D341Med (cell line): ENCODE measurements around the gene AMPD3.
"Not testable (repeated sequence)": the region's sequence is repeated elsewhere in the genome, so short reads cannot be mapped to it uniquely, and the experiment has no call there.

Source experiments
- DNase-seq: peaks from one replicate; pipeline ENCODE4 v3.0.0; 2012; ENCODE audit warnings: low spot score

AMPD3 gene

GRCh38 chr11:10454878-10455631 is at the start of gene AMPD3:
AMPD3 (plus strand) TSS chr11:10455264; CDS start chr11:10461520, 6,256 bp downstream.
- peak; percentile 79 for DNase-seq

DNA sequence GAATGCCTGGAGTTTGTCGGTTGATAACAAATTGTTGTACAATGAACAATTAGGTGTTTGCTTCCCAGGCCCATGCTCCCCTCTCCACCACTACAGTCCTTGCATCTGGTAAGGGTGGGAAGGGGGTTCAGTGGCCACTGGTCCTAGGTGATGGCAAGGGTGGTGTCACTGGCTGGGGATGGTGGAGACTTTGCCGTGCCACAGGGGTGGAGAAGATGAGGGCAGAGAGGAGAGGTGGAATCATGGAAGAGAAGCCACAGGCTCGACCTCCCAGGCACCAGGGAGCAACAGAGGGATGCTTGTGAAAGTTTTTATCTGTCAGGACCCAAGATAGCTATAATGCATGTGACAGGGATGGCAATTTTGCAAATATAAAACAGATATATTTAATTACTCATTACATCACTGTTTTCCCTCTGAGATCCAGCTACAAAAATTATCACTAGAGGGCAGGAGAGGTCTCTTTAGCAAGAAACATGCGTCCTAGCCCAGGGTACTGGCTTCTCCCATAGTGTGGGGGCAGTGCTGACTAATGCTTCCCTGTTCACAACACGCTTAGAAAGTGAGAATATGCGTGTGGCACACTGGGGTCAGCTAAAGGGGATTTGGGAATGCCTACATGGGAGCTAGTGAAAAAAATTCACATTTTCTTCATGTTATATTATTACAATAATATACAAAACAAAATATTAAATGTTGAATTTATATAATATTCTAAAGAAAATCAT is 49.0 kb upstream of the AMPD3 start:
- peak; percentile 80 for DNase-seq

DNA sequence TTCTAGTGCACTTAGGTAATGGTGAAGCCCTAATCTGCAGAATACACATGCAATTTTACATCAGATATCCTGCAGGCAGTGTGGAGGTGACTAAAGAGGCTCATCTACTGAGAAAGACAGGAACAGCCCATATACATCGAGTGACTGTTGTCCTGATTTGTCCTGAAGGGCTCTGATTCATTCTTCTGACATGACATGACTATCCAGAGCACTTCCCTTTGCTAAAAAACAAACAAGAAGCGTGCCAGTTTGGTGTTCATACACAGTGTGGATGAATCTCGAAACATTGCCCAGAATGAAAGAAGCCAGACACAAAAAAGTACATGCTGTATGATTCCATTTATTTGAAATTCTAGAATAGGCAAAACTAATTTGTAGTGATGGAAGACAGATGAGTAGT is 48.0 kb upstream of the AMPD3 start:
- DNase-seq = no peak

DNA sequence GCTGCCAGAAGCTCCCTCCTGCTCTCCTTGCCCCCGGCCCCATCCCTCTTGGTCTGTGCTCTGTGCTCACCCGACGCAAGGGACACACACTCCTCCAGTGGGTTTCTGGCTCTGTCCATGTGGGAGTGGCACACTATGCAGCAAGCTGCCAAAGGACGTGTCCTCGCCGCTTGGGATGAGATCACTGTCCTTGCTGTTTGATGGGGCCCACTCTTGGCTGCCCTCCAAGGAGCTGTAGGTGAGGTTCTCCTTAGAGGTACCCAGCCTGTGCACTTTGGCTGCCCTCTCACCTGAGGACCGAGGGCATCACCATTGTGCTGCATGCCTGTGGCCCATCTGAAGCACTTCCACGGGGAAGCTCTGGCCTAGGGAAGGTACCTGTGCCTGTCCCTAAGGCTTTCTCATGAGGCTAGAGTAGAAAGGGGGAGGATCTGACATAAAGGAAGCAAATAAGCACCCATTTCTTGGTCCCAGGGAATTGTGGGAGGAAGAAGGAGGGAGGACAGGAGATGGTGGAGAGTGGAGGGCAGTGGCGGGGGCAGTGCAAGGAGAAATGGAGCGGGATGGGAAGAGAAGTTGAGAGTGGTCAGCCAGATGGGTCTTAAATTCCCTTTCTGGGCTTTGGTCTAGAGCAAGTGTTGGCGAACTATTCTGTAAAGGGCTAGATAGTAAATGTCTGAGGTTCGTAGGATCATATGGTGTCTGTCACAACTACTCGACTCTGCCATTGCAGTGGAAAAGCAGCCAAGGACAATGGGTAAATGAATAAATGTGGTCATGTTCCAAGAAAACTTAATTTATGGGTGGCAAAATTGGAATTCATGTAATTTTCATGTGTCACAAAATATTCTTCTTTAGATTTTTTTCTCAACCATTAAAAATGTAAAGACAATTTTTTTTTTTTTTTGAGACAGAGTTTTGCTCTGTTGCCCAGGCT is 47.0 kb upstream of the AMPD3 start:
- DNase-seq = no peak

DNA sequence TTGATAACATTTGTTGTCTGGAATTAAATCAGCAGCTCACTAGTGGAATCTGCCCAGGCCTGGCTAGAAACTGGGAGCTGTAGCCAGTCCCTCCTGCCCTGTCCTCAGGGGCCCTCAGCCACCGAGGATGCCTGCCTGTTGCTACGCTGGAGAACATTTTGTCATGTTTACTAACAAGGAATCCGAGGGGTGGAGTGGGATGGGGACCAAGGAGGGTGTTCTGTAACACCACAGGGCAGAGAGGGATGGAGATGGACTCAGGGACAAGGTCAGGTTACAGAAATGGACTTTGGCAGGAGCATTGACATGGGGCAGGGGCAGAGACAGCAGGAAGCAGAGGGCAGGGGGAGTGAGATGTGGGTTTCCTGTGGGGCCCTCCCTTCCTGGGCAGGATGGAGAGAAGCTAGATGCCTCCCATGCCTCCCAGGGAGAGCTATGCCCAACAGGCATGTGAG is 45.8 kb upstream of the AMPD3 start:
- no peak for DNase-seq

DNA sequence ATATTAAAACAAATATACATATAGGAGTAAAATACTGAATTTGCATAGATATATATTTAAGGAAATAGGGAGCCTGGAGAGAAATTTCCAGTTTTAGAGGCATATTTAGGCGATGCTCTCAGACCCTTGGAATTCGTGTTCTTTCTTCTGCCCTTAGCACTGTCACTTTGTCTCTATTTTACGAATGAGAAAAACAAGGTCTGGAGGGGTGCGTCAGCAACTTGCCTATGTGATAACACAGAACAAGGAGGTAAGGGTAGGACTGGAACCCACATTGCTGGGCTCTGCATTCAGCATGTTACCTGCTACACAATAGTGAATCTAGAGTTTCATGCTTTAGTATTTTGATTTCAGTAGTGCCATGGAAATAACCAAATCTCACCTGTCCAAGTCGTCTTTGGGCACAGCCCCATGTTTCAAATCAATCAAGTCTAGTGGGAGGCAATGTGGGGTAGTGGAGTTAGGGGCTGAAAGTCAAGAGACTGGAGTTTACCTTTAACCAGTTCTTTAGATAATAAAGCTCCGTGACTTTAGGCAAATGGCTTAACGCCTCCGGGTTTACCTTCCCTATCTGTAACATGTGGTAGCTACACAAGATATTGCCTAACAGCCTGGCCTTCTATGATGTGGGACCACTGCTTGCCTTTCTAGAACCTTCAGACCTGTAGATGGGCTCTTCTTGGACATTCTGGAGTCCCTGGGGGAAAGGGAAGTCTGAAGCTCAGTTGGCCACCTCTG is 44.8 kb upstream of the AMPD3 start:
- DNase-seq = no peak

DNA sequence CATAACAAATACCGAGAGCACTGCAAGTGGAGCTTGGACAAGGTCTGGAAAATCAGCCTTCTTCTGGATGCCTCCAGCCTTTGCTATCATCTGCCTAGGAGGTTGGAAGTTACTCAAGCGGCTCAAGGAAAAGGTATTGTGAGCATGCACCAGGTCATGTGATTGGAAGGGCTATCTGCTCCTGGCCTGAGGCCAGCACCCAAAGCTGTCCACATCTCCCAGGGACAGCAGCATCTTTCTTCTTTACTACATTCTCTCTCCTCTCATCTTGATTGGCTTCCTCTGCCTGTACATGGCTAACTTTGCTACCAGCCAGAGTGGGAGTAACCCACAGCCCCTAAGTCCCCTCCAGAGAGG is 44.2 kb upstream of the AMPD3 start:
- DNase-seq = no peak

- no peak for DNase-seq
Observed at GRCh38 chr11:10412266-10412665, 42.8 kb upstream of the AMPD3 start.

DNA sequence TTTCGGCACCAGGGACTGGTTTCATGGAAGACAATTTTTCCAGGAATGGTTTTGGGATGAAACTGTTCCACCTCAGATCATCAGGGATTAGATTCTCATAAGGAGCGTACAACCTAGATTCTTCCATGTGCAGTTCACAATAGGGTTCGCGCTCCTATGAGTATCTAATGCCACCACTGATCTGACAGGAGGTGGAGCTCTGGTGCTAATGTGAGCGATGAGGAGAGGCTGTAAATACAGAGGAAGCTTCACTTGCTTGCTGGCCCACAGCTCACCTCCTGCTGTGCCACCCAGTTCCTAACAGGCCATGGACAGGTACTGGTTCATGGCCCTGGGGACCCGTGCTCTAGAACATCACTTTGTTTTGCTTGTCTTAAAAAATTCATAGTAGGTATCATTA is 41.8 kb upstream of the AMPD3 start:
- no peak for DNase-seq

DNA sequence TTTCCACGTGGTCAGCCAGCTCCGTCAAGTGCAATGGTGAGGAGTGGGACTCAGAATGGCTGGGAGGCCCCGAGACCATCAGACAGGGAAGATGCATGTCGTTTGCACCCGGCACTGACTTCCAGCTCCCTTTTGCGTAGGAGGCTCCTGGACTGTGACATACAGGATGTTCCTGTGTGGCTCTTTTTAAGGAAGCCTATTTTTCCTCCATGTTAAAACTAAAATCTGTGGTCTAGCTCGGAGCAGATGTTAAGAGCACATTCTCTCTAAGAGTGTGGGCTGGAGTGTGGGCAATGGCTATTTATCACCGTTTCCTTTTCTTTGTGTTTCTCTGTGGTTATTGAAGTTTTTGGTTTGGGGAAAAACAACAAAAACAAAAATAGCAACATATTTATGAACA is 40.9 kb upstream of the AMPD3 start:
- DNase-seq = no peak

- DNase-seq = no peak
Observed at GRCh38 chr11:10414659-10415058, 40.4 kb upstream of the AMPD3 start.

DNA sequence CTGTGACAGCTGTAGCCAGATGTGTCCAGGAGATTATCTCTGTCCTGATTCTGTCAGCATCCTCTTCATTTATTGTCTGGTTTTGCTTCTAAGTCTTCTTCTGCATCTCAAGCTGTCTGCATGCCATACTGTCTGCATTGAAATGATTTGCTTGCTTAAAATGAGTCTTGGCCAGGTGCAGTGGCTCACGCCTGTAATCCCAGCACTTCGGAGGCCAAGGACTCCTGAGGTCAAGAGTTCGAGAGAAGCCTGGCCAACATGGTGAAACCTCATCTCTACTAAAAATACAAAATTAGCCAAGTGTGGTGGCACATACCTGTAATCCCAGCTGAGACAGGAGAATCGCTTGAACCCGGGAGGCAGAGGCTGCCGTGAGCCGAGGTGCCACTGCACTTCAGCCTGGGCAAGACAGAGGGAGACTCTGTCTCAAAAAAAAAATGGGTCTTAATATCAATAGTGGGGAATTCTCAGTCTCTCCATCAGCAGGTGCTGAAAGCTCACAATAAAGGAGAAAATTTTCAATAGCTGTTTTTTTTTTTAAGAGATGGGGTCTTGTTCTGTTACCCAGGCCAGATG is 39.2 kb upstream of the AMPD3 start:
- DNase-seq = no peak

GRCh38 chr11:10418259-10418949 is 36.7 kb upstream of the AMPD3 start:
- no peak for DNase-seq

- DNase-seq = no peak
Observed at GRCh38 chr11:10418950-10419310, 36.1 kb upstream of the AMPD3 start.

DNA sequence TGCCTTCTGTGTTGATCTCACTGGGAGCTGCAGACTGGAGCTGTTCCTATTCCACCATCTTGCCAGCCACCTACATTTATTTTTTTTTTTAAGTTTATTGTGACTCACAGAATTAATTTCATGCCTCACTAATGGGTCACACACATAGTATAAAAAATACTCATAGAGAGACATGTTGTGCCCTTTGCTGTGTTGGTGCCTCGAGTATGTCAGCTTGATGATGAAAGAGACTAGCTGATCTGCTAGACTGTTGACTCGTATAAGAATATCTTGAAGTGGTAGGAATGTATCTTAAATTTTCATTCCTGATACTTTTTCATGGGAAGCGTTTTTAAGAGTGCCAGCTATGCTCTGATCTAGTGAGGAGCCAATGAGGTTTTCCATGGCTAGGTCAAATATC is 28.6 kb upstream of the AMPD3 start:
- no peak for DNase-seq

GRCh38 chr11:10428453-10428852 is 26.6 kb upstream of the AMPD3 start:
- DNase-seq = no peak

DNA sequence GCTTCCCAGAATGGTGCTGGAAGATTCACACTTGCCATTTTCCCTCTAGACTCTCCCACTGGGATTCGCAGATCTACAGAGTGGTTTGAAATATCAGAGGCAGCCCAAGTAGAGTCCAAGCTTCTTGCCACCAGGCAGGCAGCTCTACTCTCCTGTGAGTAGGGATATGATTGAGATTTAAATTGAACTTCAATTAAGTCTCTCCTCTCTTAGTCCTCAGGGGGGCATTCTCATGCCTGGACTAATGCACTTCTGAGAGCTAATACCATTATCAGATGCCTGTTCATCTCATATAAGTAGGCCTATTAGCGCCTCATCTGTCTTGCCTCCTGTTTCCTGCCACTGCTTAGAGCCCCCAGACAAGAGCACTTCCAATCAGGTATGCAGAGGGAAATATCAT is 25.5 kb upstream of the AMPD3 start:
- peak; percentile 72 for DNase-seq

- DNase-seq = no peak
Observed at GRCh38 chr11:10432493-10432892, 22.6 kb upstream of the AMPD3 start.

DNA sequence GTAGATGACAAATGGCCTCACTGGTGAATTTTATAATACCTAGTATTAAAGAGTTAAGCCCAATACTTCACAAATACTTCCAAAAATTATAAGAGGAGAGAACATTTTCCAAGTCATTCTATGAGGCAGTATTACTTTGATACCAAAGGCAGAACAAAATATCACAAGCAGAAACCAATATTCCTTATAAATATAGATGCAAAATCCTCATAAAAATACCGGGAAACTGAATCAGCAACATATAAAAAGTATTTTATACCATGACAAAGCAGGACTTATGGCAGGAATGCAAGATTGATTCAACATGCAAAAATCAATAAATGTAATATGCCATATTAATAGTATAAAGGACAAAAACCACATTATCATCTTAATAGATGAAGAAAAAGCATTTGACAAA is 22.1 kb upstream of the AMPD3 start:
- DNase-seq = no peak

- no peak for DNase-seq
Observed at GRCh38 chr11:10436224-10436623, 18.8 kb upstream of the AMPD3 start.

DNA sequence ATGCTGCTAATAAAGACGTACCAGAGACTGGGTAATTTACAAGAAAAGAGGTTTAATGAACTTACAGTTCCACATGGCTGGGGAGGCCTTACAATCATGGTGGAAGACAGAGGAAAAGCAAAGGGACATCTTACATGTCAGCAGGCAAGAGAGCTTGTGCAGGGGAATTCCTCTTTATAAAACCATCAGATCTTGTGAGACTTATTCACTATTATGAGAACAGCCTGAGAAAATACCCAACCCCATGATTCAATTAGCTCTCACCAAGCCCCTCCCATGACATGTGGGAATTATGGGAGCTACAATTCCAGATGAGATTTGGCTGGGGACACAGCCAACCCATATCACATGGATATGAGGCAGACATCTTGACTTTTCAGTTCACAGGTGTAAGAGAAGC is 18.4 kb upstream of the AMPD3 start:
- DNase-seq = not testable (repeated sequence)
